GM18507 (cell line): ENCODE measurements around the gene RALGPS2.
A peak's percentile ranks its signal among the peaks of the same experiment; 100 is the strongest.

Source experiments
- DNase-seq: peaks from one replicate; pipeline ENCODE4 v3.0.0; 2011; ENCODE audit warnings: low read depth; ENCODE audit not compliant: insufficient read length; ENCODE audit errors: extremely low spot score
- FAIRE-seq: peaks from 2 replicates; lab custom pipeline; 2011; peaks lifted over from hg19 to GRCh38; lab: Jason Lieb, UNC

RALGPS2 gene, protein sequence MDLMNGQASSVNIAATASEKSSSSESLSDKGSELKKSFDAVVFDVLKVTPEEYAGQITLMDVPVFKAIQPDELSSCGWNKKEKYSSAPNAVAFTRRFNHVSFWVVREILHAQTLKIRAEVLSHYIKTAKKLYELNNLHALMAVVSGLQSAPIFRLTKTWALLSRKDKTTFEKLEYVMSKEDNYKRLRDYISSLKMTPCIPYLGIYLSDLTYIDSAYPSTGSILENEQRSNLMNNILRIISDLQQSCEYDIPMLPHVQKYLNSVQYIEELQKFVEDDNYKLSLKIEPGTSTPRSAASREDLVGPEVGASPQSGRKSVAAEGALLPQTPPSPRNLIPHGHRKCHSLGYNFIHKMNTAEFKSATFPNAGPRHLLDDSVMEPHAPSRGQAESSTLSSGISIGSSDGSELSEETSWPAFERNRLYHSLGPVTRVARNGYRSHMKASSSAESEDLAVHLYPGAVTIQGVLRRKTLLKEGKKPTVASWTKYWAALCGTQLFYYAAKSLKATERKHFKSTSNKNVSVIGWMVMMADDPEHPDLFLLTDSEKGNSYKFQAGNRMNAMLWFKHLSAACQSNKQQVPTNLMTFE

DNA sequence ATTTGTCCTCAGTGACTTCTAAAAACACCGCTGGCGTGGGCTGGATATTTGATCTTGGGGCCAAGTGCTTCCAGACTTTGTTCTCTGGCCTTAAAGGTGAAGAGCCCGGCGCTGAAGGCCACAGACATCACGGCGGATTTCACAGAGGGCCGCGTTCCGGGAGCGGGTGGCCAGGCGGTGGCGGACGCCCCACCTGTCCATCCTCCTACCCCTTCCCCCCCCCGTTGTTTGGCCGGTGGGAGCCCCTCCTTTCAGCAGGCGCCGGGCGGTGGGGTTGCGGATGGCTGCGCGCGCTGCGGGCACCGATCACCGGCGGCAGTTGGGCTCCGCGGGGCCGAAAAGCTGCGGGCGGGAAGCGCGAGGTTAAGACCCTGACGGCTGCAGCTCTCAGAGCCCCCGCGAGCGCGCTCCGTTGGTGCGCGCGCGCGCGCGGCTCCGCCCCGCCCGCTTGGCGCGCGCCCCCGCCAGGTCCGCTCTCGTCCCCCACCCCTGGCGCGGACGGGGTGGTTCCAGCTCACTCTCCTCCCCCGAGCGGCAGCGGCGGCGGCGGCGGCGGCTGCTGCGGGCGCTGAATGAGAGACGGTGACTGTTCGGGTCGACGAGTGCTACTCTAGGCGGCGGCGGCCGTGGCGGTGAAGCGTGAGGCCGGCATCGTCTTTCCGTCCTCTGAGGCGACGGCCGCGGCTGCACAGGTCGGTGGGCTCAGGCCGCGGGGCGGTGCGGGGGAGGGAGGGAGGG lies at the start of gene RALGPS2:
Gene RALGPS2 (plus strand): TSS at position 517 of the 738 bp plus-strand sequence. CDS start 51,521 bp downstream, outside the sequence.
- peak; percentile 74 for FAIRE-seq
- peak; percentile 47 for DNase-seq

DNA sequence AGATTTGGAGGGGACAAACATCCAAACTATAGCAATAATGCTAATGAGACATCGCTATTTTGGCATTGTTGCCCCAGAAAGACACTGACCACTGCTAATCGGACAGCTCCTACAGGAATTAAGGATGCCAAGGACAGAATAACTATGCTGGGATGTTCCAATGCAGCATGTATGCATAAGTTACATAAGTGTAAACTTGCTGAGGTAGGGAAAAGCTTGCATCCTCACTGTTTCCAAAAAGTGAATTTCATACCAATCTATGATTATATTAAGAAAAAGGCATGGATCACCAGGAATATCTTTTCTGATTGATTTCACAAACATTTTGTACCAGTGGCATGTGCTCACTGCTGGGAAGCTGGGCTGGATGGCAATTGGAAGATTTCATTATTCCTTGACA lies 45.8 kb upstream of the RALGPS2 start:
- FAIRE-seq: no peak

DNA sequence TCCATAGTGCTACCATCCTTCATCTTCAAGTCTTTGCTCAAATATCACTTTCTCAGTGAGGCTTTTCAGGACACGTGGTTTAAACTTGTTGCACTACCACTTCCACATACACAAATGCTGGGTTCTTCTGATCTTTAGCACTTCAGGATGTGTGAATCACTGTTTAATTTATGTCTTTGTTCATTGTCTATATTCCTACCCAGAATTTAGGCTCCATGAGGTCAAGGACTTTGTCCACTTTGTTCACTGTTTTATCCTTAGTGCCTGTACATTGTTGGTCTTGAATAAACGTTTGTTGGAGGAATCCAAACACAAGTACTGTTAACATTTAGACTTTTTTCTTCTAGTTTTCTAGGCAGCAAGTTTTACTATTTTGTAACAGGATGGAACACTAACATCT lies 42.6 kb upstream of the RALGPS2 start:
- FAIRE-seq (no peak), DNase-seq (no peak)

More for the DNA sequence above, 45.8 kb upstream of the RALGPS2 start:
- no peak for DNase-seq

DNA sequence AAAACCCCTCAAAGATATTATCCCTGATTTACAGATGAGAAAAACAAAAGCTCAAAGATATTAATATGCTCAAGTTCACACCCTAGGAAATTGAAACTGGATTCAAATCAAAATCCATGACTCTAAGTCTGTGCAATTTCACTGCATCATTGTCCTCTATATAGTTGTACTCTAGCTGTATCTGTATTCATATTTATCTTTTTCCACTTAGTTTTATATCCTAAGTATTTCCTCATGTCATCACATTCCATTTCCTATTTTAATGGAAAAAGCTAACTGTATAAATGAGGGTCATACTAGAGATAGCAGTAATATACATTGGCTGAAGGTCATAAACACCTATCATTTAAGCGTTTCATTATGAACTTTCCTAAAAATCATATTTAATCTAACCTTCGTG lies 42.2 kb upstream of the RALGPS2 start:
- no peak for FAIRE-seq

DNA sequence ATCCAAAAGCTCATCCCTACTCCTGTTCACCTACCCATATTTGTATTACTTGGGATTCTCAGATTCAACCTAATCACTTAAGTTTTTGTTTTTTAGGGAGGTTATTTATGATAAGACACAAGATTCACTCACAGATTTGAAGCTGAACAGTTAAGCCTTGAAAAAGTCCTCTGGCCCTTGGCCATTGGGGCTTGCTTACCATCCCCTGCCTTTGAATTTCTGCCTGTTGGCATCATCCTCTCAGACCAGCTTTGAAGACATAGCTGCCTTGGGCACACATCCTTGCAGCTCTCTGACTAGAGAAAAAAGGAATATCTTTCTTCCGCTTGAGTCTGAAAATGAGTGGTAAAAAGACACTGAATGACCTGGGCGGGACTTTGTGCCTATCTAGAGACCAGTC lies 41.8 kb upstream of the RALGPS2 start:
- FAIRE-seq (no peak), DNase-seq (no peak)

More for the DNA sequence above, 42.2 kb upstream of the RALGPS2 start:
- no peak for DNase-seq

DNA sequence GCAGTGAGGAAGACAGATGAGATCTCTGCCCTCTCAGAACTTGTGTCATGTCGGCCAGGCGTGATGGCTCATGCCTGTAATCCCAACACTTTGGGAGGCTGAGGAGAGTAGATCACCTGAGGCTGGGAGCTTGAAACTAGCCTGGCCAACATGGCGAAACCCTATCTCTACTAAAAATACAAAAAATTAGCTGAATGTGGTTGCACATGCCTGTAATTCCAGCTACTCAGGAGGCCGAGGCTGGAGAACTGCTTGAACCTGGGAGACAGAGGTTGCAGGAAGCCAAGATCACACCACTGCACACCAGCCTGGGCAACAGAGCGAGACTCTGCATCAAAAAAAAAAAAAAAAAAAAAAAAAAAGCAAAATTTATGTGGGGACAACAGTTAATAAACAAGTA lies 40.9 kb upstream of the RALGPS2 start:
- FAIRE-seq (no peak), DNase-seq (no peak)

DNA sequence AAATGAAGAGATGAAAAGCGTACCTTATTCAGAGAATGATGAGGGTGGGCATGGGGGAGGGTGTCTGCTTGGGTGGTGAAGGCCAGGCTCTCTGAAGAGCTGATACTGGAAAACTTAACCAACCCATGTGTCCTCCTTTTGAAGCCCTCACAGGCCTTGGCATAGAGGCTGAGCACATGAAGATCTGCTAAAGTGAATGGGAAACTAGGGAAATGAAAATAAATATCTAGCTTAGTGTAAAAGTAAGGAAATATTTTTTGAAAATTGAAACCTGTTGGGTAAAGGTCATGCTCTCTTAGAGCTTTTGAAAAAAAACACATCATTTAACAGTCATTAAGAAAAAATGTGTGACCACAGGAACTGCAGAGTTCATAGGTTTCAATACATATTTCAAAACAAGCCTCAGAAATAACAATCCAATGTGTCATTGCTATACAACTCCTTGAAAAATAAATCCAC lies 40.5 kb upstream of the RALGPS2 start:
- DNase-seq (no peak), FAIRE-seq (peak; percentile 60)

DNA sequence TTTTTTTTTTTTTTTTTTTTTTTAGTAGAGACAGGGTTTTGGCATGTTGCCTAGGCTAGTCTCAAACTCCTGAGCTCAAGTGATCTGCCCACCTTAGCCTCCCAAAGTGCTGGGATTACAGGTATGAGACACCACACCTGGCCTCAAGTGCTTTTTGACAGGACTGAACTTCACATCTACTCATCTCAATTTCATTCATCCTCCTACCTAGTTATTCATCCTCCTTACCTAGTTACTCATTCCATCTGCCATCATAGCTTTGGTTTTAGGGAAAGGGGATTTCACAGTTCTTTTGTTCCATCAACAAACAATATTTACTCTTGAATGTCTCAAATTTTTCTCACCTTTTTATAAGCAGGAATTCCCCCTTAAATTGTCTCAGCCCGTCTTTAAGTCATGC lies 38.6 kb upstream of the RALGPS2 start:
- DNase-seq (no peak), FAIRE-seq (no peak)

DNA sequence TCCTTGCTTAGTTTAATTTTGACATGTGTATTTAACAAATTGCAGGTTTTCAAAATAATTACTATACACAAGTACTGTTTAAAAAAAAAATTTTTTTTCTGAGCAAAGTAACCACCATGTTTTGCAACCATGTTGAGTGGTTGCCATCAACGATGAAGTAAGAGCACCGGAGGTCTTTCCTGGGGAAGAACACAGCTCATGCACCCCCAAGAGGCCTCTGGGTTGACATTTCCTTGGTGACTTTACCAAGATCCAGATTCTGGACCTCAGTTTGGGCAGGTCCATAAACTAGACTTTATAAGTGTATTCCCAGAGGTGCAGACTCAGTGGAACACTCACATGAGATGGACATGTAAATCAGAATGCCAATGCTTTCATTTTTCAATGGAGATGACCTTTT lies 36.8 kb upstream of the RALGPS2 start:
- no peak for FAIRE-seq
- no peak for DNase-seq

DNA sequence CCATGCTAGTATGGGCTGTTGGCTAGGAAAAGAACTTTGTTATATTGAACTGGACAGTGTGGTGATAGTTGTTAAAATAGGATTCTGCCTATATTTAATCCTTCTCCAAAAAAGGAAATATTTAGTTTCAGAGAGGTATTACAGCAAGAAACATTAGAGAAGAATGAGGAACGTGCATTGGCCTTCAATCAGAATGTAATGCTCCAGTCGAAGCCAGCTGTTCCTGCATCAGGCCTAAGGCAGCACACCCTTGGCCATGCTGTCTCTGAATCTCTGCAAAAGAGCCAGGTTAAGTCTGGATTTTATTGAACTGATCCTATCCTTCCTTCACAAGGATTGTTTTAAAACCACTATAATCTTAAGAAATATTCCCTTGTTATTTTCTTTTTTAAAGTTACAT lies 35.3 kb upstream of the RALGPS2 start:
- FAIRE-seq: no peak
- DNase-seq: no peak

DNA sequence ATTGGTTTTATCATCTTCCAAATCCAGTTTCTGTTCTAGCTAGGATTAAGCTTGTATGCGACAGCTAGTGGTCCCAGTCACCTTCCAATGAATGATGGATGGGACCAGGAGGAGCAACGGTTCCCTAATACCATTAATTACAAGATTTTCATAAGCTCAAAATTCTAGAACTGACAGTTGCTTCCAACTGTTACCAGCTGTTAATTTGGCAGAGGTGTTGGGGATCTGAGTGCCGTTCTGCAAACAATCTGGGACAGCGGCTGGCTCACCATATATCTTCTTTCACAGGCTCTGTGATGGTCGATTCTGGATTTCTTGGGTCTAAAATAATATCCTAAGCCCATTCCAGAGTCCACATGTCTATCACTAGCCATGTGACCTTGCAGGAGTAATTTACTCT lies 34.5 kb upstream of the RALGPS2 start:
- DNase-seq (no peak), FAIRE-seq (no peak)

DNA sequence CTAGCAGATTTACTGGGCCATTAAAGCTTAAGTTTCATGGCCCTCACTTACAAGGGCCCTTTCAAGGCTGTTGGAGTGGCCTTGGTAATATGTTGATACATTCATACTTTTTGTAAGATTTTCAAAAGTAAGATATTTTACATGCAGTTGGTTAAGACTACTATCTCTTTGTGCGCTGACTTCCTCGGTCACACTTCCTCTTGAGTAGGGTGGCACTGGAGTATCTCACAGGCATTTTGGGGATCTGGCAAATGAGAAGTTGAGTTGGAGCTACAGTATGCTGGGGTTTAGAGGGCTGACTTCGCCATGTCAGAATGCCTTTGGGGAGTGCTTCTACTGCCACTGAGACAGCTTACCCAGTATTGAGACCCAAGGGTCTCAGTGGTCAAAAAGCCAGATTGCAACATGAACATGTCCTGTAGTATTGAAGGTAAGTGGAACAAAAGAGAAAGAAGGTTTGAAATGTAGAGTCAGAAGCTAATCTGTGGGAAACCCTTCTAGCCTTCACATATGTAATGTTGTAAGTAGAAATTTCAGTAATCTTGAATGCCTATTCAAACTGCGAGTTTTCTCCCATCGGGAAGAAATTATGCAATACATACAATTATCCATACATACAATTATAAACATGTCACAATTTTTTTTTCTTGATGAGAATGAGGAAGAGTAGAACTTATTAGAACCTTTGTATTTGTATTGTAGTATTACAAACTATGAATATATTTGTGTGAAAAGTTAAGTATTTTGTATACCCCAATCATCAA lies 32.3 kb upstream of the RALGPS2 start:
- no peak for FAIRE-seq
- no peak for DNase-seq

DNA sequence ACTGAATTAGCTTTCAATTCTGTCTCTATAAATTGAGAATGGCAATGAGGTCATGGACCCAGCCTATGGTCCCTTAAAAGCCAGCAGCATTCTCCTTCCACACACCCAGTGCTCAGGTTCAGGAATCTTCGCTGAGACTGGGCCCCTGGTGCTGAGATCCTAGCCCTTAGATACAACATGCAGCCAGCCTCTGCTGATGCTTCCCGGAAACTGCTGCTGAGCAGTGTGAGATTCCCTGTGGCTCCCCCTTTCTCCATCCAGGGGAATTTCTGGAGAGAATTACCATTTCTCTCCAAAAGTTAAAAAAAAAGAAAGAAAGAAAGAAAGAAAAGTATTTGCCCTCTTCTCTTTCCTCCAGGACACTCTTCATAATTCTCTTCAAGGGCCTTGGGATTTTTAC lies 31.7 kb upstream of the RALGPS2 start:
- no peak for FAIRE-seq
- no peak for DNase-seq

DNA sequence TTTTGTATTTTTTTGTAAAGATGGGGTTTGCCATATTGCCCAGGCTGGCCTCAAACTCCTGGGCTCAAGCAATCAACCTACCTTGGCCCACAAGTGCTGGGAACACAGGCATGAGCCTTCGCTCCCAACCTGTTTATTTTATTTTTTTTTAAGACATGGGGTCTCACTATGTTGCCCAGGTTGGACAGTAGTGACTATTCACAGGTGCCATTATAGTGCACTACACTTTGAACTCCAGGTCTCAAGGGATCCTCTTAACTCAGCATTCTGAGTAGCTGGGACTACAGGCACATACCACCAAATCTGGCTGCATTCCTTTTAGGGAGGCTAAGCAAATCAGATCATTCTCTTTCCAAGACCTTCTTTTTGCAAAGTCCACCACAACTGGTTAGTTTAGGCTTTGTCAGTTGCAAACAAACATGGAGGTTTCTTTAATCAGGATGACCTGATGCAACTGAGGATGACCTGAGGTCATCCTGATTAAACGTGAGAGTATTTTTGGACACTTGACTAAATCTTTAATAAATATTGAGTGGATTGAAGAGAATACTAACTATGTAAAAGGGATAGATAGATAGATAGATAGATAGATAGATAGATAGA lies 30.0 kb upstream of the RALGPS2 start:
- FAIRE-seq (no peak), DNase-seq (no peak)

DNA sequence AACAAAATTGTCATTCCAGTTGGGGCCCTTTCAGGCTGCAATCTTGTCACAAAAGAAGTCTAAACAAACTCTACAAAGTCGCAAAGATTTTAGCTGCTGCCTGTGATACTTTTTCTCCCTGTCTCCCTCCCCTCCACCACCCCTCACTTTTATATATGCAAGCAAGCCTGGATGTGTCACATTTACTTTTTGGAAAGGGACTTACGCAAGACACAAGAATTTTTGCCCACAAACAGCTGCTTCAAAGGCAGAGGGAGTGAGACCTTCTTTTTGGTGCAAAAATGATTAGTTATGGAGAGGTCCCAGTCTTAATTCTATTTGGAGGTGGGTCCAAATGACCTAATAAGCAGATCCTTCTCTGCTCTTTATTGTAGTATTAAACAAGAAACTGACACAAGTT lies 22.9 kb upstream of the RALGPS2 start:
- DNase-seq (no peak), FAIRE-seq (no peak)

DNA sequence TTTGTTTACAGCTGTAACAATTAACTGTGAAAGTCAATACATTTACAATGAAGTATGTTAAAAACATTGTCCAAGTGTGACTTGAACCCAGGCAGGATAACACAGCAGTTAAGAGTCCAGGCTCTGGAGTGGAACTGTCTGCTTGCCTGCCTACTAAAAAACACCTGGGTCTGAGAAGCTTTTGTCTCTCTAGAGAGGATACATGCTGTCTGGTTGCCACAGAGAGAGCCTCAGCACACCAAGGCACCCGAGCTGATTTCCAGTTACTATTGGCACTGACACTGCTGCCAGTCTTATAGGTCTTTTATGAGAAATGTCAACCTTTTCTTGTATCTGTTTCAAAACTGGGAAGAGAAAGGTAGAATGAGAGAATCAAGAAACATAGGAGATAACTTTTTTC lies 20.2 kb upstream of the RALGPS2 start:
- no peak for DNase-seq
- FAIRE-seq: no peak

DNA sequence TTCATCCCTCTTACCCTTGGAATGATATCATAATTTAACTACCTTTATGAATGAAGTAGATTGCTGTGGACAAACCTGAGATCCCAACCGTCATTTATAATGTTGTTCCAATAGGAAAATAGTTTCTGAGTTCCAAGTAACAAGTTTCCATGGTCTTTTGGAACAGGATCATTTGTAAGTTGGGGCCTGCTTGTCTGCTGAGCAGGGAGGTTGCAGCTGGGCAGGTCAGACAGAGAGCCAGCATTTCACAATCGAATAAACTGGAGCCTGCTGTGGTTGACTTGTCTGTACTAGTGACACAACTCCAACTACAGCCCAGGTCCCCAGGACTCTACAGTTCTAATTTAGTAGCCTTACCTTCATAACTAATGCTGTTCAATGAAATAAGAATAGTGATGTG lies 18.6 kb upstream of the RALGPS2 start:
- no peak for FAIRE-seq
- DNase-seq: no peak

DNA sequence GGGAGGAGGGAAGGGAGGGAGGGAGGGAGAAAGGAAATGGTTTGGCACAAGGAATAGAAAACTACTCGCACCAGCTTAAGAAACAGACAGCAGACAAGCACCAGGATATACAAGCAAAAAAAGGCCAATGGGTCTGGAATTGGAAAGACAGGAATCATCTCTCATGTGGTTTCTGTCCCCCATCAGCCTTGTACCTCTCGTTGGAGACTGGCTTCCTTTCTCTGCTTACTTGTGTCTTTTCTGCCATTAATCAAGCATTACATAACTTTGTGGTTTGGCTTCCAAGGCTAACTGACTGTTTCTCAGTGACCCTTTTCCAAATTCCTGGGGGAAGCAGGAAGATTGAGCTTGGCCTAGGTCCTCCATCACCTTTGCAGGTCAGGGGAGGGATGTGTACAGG lies 11.8 kb upstream of the RALGPS2 start:
- no peak for DNase-seq
- FAIRE-seq: no peak

DNA sequence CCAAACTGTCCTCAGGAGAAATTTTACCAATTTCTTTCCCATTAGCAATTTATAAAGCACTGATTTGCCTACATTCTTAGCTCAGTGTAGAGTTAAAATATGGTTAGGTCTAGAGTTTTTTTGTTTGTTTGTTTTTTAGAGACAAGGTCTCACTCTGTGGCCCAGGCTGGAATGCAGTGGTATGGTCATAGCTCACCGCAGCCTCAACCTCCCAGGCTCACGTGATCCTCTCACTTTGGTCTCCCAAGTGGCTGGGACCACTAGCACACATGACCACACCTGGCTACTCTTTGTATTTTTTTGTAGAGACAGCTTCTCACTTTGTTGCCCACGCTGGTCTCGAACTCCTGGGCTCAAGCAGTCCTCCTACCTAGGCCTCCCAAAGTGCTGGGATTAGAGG lies 10.6 kb upstream of the RALGPS2 start:
- no peak for DNase-seq
- no peak for FAIRE-seq
